Tibial nerve (tissue), 4 donors: Measurements from ENCODE around the gene TDRD10.

Experiments used
- CTCF ChIP-seq, 5 experiments: fragments of 200-600 bp in 3 of 5; fragments of 450-650 bp in 2 of 5; sonication (generic) in 3 of 5; IDR thresholded peaks; one replicate each; pipeline ENCODE4 v1.5.1; 2016 to 2019; ENCODE audit warnings: antibody characterized with exemption in 5 of 5, mild to moderate bottlenecking in 3 of 5, moderate library complexity in 2 of 5
- EP300 ChIP-seq, 2 donors: sonication (generic); formaldehyde crosslinking; IDR thresholded peaks; one replicate each; pipeline ENCODE4 v1.6.1; 2017; ENCODE audit warnings: antibody characterized with exemption in 2 of 2, mild to moderate bottlenecking in 1 of 2
- POLR2A ChIP-seq, 2 donors: fragments of 450-650 bp; IDR thresholded peaks; one replicate each; pipeline ENCODE4 v1.6.1; 2017; ENCODE audit warnings: antibody characterized with exemption in 2 of 2, mild to moderate bottlenecking in 2 of 2, moderate library complexity in 2 of 2

GRCh38 chr1:154478013-154478412 is 24.0 kb upstream of the TDRD10 start:
- TF ChIP-seq CTCF (IDR thresholded peaks at IDR 0.05) = no peak
- TF ChIP-seq POLR2A (IDR thresholded peaks at IDR 0.05) = no peak
- no peak for TF ChIP-seq EP300 (IDR thresholded peaks at IDR 0.05)
